PC-3 (cell line): ENCODE results near the gene B3GNT8.

Source experiments
- CTCF ChIP-seq: fragments of 300-600 bp; sonication (generic); conservative IDR thresholded peaks from 2 replicates; pipeline ENCODE4 v1.5.1; 2017; ENCODE audit warnings: antibody characterized with exemption, low read depth, mild to moderate bottlenecking, low read length
- EZH2 ChIP-seq: fragments of 300-600 bp; sonication (generic); IDR thresholded peaks from one replicate; pipeline ENCODE4 v1.6.1; 2017; ENCODE audit warnings: antibody characterized with exemption, mild to moderate bottlenecking, low read length; ENCODE audit not compliant: unreplicated experiment

GRCh38 chr19:41414461-41414860 lies 12.7 kb downstream of the B3GNT8 start:
- TF ChIP-seq EZH2 (no peak), CTCF (no peak)
